Hepatocyte (in vitro differentiated cells): ENCODE data around the gene INTS4. TPM values are rescaled to one million over a fixed set of nuclear protein-coding genes. Genes with fewer than 3 reads are reported as not detected.

Source experiments
- DNase-seq: peaks from one replicate; pipeline ENCODE4 v3.0.0-alpha.2; 2016; ENCODE audit warnings: low spot score
- H2AFZ ChIP-seq: fragments of 200-600 bp; sonication (generic); 2 replicates; pipeline ENCODE4 v1.6.0; 2016; ENCODE audit warnings: antibody characterized with exemption, mild to moderate bottlenecking
- H3K27ac ChIP-seq: fragments of 200-600 bp; sonication (generic); 2 replicates; pipeline ENCODE4 v1.5.1; 2016; ENCODE audit warnings: mild to moderate bottlenecking
- H3K27me3 ChIP-seq: fragments of 200-600 bp; sonication (generic); 2 replicates; pipeline ENCODE4 v1.6.1; 2016
- H3K36me3 ChIP-seq: fragments of 200-600 bp; sonication (generic); replicated peaks from 2 replicates; pipeline ENCODE4 v1.5.1; 2016; ENCODE audit warnings: low read depth; ENCODE audit not compliant: insufficient read depth
- H3K4me1 ChIP-seq: fragments of 200-600 bp; sonication (generic); 2 replicates; pipeline ENCODE4 v1.5.1; 2016; ENCODE audit warnings: mild to moderate bottlenecking, moderate library complexity; ENCODE audit not compliant: insufficient read depth
- H3K4me2 ChIP-seq: fragments of 200-600 bp; sonication (generic); 2 replicates; pipeline ENCODE4 v1.6.0; 2016
- H3K4me3 ChIP-seq: fragments of 200-600 bp; sonication (generic); 2 replicates; pipeline ENCODE4 v1.5.1; 2016; ENCODE audit warnings: mild to moderate bottlenecking
- H3K79me2 ChIP-seq: fragments of 200-600 bp; sonication (generic); 2 replicates; pipeline ENCODE4 v1.6.0; 2017; ENCODE audit warnings: mild to moderate bottlenecking
- H3K9me2 ChIP-seq: fragments of 200-600 bp; sonication (generic); replicated peaks from 2 replicates; pipeline ENCODE4 v1.6.0; 2017; ENCODE audit warnings: mild to moderate bottlenecking; ENCODE audit not compliant: insufficient read depth
- H3K9me3 ChIP-seq: fragments of 200-600 bp; sonication (generic); 2 replicates; pipeline ENCODE4 v1.5.1; 2016; ENCODE audit warnings: low read depth, mild to moderate bottlenecking
- H4K20me1 ChIP-seq: fragments of 200-600 bp; sonication (generic); 2 replicates; pipeline ENCODE4 v1.6.0; 2016; ENCODE audit warnings: mild to moderate bottlenecking; ENCODE audit not compliant: insufficient read depth, poor library complexity, severe bottlenecking
- EZH2 ChIP-seq: fragments of 200-600 bp; sonication (generic); IDR thresholded peaks from 2 replicates; pipeline ENCODE4 v1.6.1; 2016; ENCODE audit warnings: antibody characterized with exemption, mild to moderate bottlenecking, borderline replicate concordance
- EZH2phosphoT487 ChIP-seq: fragments of 200-600 bp; sonication (generic); IDR thresholded peaks from one replicate; pipeline ENCODE4 v1.6.1; 2018; ENCODE audit warnings: antibody characterized with exemption, mild to moderate bottlenecking, low read depth, moderate library complexity; ENCODE audit not compliant: unreplicated experiment, severe bottlenecking
- WGBS: methylation state at CpG from one replicate; pipeline ENCODE4 v1.1.6; 2016; ENCODE audit warnings: low lambda C conversion rate; ENCODE audit errors: missing lambda C conversion rate; 5-methylcytosine and 5-hydroxymethylcytosine counted together
- polyA plus RNA-seq: library from polyadenylated mRNA; unstranded; fragments of >200 nt; fragmentation: Nextera tagmentation; extraction: Ambion mirVana; gene quantifications from 2 replicates; pipeline ENCODE4 v1.2.1, GENCODE V29; 2016
- total RNA-seq: library from RNA; depleted of rRNA; stranded (reverse); fragments of >200 nt; gene quantifications from 2 replicates; pipeline ENCODE4 v1.2.3, GENCODE V29; 2014
- TF ChIP-seq, protein P1 (sequence below): fragments of 200-600 bp; sonication (generic); IDR thresholded peaks from 2 replicates; pipeline ENCODE4 v1.5.1; 2016; ENCODE audit warnings: antibody characterized with exemption, mild to moderate bottlenecking; ENCODE audit not compliant: poor library complexity

The INTS4 gene
- total and polyA plus RNA-seq, 2 experiments from 2014 or later, result 24.0 to 28.0 TPM

DNA sequence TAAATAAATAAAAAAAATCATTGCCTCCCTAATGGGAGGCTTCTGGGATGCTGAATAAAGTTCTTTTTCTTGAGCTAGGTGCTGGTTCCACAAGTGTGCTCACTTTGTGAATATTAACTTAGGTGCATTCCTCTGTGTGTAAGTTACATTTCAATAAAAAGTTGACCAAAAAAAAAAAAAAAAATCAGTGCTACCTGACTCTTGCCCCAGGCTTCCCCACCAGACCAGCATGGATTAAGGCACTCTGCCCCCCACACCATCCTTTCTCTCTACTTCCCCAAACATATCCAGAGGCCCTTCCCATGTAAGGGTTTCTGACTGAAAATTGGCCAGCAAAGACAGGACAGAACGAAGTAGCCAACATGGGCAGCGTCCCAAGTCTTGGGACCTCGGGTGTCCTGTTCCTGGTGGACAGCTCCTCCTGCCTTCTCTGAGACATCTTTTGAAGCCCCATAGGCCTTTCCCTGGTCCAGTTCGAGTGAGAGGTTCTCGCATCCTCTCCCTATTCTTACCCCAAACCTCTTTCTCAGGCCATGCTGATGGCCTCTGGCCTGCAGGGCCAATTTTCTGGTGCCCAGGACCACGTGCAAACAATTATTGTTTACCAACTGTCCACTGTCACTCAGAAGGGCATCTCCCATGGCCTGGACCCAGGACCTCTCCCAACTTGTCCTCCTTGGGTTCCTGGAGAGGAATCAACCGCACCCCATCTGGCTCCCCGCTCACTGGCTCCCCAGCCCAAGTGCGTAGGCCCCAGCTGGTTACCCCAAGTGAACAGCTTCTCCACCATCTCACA is 43.6 kb upstream of the INTS4 start:
- no peak overlapping the region for H3K4me3 ChIP-seq
- 93% methylated on average over 9 of the region's 9 CpGs for WGBS
- H3K9me3 ChIP-seq, result no peaks in the 10 kb centered on the region
- H2AFZ ChIP-seq, result no peak overlapping the region
- no peaks in the 10 kb centered on the region for H4K20me1 ChIP-seq
- no peaks in the 10 kb centered on the region for H3K9me2 ChIP-seq
- H3K79me2 ChIP-seq, result no peaks in the 10 kb centered on the region
- H3K27ac ChIP-seq, result no peak overlapping the region
- H3K36me3 ChIP-seq, result no peaks in the 10 kb centered on the region
- H3K4me2 ChIP-seq, result no peak overlapping the region
- H3K27me3 ChIP-seq, result no peaks in the 10 kb centered on the region
- DNase-seq, result no peak
- H3K4me1 ChIP-seq, result peaks cover 17% of the 10 kb centered on the region
- TF ChIP-seq EZH2, result no peak
- TF ChIP-seq, protein P1, sequence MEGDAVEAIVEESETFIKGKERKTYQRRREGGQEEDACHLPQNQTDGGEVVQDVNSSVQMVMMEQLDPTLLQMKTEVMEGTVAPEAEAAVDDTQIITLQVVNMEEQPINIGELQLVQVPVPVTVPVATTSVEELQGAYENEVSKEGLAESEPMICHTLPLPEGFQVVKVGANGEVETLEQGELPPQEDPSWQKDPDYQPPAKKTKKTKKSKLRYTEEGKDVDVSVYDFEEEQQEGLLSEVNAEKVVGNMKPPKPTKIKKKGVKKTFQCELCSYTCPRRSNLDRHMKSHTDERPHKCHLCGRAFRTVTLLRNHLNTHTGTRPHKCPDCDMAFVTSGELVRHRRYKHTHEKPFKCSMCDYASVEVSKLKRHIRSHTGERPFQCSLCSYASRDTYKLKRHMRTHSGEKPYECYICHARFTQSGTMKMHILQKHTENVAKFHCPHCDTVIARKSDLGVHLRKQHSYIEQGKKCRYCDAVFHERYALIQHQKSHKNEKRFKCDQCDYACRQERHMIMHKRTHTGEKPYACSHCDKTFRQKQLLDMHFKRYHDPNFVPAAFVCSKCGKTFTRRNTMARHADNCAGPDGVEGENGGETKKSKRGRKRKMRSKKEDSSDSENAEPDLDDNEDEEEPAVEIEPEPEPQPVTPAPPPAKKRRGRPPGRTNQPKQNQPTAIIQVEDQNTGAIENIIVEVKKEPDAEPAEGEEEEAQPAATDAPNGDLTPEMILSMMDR, result no peak

DNA sequence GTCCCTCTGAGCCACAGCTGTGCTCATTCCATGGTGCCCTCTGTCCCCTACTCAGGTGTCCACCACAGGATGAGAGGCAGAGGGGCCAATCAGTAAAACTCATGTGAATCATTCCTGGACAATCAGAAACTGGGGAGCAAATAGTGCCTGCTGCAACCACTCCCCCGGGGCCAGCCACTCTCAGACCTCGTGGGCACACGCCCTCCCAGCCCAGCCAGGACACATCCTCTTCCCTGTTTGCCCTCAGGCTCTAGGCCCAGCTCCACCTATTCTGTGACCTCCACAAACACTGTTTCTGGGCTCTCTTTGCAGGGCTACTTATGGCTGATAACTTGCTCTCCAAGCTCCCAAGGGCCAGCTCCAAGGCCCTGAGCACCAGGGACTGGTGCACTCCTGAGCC is 42.6 kb upstream of the INTS4 start:
- whole genome bisulfite sequencing, result 61% methylated on average over 3 of the region's 3 CpGs
- Histone ChIP-seq H3K4me3 (no peak overlapping the region), H3K27ac (no peak overlapping the region), H3K9me3 (no peaks in the 10 kb centered on the region), H3K36me3 (no peaks in the 10 kb centered on the region), H3K27me3 (no peaks in the 10 kb centered on the region), H2AFZ (no peak overlapping the region), H3K4me1 (peaks cover 17% of the 10 kb centered on the region), H4K20me1 (no peaks in the 10 kb centered on the region), H3K79me2 (no peaks in the 10 kb centered on the region), H3K9me2 (no peaks in the 10 kb centered on the region), H3K4me2 (no peak overlapping the region)
- no peak for DNase-seq
- TF ChIP-seq EZH2phosphoT487 (no peak), EZH2 (no peak)
- TF ChIP-seq, protein P1, result no peak

DNA sequence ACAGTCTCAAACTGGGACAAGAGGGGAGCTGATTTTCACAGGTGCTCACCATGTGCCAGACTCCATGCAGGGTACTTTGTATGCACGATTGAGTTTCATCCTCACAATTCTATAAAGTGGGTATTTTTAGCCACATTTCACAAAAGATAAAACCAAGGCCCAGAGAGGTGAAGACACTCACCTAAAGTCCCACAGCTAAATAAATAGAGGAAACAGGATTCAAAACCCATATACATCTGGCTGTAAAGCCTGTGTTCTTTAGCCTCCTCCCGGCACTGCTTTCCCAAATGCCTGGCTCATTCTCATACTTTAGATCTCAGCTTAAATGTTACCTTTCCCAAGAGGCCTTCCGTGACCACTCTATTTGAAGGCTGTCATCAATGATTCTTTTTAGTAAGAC is 41.8 kb upstream of the INTS4 start:
- Histone ChIP-seq H3K4me1 (peaks cover 17% of the 10 kb centered on the region), H3K79me2 (no peaks in the 10 kb centered on the region), H3K36me3 (no peaks in the 10 kb centered on the region), H2AFZ (no peak overlapping the region), H4K20me1 (no peaks in the 10 kb centered on the region), H3K27me3 (no peaks in the 10 kb centered on the region), H3K9me2 (no peaks in the 10 kb centered on the region), H3K9me3 (no peaks in the 10 kb centered on the region), H3K4me2 (no peak overlapping the region), H3K4me3 (no peak overlapping the region), H3K27ac (no peak overlapping the region)
- WGBS, result 95% methylated on average over 3 of the region's 3 CpGs
- no peak for DNase-seq
- TF ChIP-seq, protein P1, result no peak
- TF ChIP-seq EZH2phosphoT487 (no peak), EZH2 (no peak)

DNA sequence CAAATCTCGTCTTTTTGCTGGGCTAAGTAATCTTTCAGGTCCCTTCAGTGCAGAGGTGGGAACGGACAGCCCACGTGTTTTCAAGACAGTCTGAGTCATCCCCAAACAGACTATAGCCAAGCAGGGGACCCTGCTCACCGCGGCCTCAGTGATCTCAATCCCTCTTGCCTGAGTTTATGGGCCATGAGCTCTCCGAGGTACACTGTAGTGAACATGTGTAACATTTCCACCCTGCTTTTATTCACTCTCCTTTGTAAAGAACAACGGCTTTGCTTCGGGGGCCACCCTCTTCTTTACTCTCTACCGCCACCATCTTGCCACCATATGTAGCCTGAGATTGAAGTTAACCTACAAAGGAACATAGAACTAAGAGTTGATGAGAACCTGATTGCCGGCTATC is 40.2 kb upstream of the INTS4 start:
- peaks cover 8% of the 10 kb centered on the region for H3K4me1 ChIP-seq
- no peak overlapping the region for H3K4me2 ChIP-seq
- no peaks in the 10 kb centered on the region for H3K9me3 ChIP-seq
- WGBS, result 80% methylated on average over 10 of the region's 10 CpGs
- H4K20me1 ChIP-seq, result no peaks in the 10 kb centered on the region
- no peaks in the 10 kb centered on the region for H3K79me2 ChIP-seq
- H3K27ac ChIP-seq, result no peak overlapping the region
- H3K9me2 ChIP-seq, result no peaks in the 10 kb centered on the region
- no peaks in the 10 kb centered on the region for H3K27me3 ChIP-seq
- DNase-seq, result no peak
- H2AFZ ChIP-seq, result no peak overlapping the region
- no peak overlapping the region for H3K4me3 ChIP-seq
- H3K36me3 ChIP-seq, result no peaks in the 10 kb centered on the region
- TF ChIP-seq EZH2phosphoT487 (no peak), EZH2 (no peak)
- TF ChIP-seq, protein P1, result no peak
